B cell (primary cell): Measurements from ENCODE around the gene ZNF143. TPM values are rescaled to one million over a fixed set of nuclear protein-coding genes. Genes with fewer than 3 reads are reported as not detected.

Experiments
- ATAC-seq: fragments of 200-7000 bp; cut with Tn5 transposase; one replicate; pipeline ENCODE4 v1.10.0; 2021; ENCODE audit warnings: low read depth, mild to moderate bottlenecking, moderate number of reproducible peaks, moderate library complexity
- CTCF ChIA-PET: fragments of 350-600 bp; sonication (Branson Sonifier 250); formaldehyde crosslinking; loops from one replicate; lab custom pipeline; 2021; ENCODE audit warnings: antibody characterized with exemption, inconsistent platforms; lab: Charles Lee
- POLR2A ChIA-PET: fragments of 350-600 bp; sonication (Branson Sonifier 250); formaldehyde crosslinking; loops from one replicate; lab custom pipeline; 2021; ENCODE audit warnings: antibody characterized with exemption; lab: Charles Lee
- DNase-seq: peaks from one replicate; pipeline ENCODE4 v3.0.0; 2013
- H2AFZ ChIP-seq: 2 replicates; pipeline ENCODE4 v1.6.1; 2012; ENCODE audit warnings: mild to moderate bottlenecking, low read depth, low read length; ENCODE audit not compliant: insufficient read depth, poor library complexity, severe bottlenecking
- H3K27ac ChIP-seq, 2 donors: 1 replicate in 1 of 2; 2 replicates in 1 of 2; pipeline ENCODE4 v1.5.1; 2012 to 2013; ENCODE audit warnings: low read length in 2 of 2, mild to moderate bottlenecking in 2 of 2, moderate library complexity in 1 of 2
- H3K27me3 ChIP-seq, 4 experiments: fragments of 200-600 bp in 1 of 4; sonication (generic) in 1 of 4; replicated peaks in 1 of 4; 1 replicate in 2 of 4; 2 replicates in 2 of 4; pipeline versions ENCODE4 v1.6.1 to v1.7.0; 2013 to 2016; ENCODE audit warnings: low read length in 3 of 4, mild to moderate bottlenecking in 2 of 4, mixed read lengths in 1 of 4, moderate library complexity in 1 of 4; ENCODE audit not compliant: insufficient read depth in 4 of 4, control insufficient read depth in 3 of 4; ENCODE audit errors: control extremely low read depth in 1 of 4
- H3K36me3 ChIP-seq, 2 experiments: replicated peaks in 1 of 2; 1 replicate in 1 of 2; 2 replicates in 1 of 2; pipeline versions ENCODE4 v1.6.1 to v1.7.1; 2013; ENCODE audit warnings: low read length in 1 of 2; ENCODE audit not compliant: insufficient read depth in 2 of 2, control insufficient read depth in 1 of 2; ENCODE audit errors: control extremely low read depth in 1 of 2, extremely low read depth in 1 of 2
- H3K4me1 ChIP-seq, 2 donors: fragments of 200-600 bp in 1 of 2; sonication (generic) in 1 of 2; 1 replicate in 1 of 2; 2 replicates in 1 of 2; pipeline versions ENCODE4 v1.5.1 to v1.6.1; 2013 to 2017; ENCODE audit warnings: low read length in 2 of 2; ENCODE audit not compliant: control insufficient read depth in 2 of 2, insufficient read depth in 2 of 2
- H3K4me2 ChIP-seq: replicated peaks from 2 replicates; pipeline ENCODE3; 2012; ENCODE audit warnings: mild to moderate bottlenecking, low read depth, low read length; ENCODE audit not compliant: poor library complexity, severe bottlenecking
- H3K4me3 ChIP-seq, 5 experiments: fragments of 200-600 bp in 1 of 5; sonication (generic) in 1 of 5; 1 replicate in 3 of 5; 2 replicates in 2 of 5; pipeline versions ENCODE4 v1.5.1 to v1.7.0; 2011 to 2016; ENCODE audit warnings: low read length in 4 of 5, mild to moderate bottlenecking in 4 of 5, low read depth in 2 of 5, control low read depth in 1 of 5, moderate library complexity in 1 of 5; ENCODE audit not compliant: insufficient read depth in 1 of 5; ENCODE audit errors: control extremely low read depth in 1 of 5, extremely low read depth in 1 of 5
- H3K79me2 ChIP-seq: fragments of 200-600 bp; sonication (generic); one replicate; pipeline ENCODE4 v1.6.0; 2016; ENCODE audit warnings: low read length; ENCODE audit not compliant: control insufficient read depth, insufficient read depth
- H3K9ac ChIP-seq: fragments of 200-600 bp; sonication (generic); 2 replicates; pipeline ENCODE4 v1.6.1; 2017; ENCODE audit warnings: mild to moderate bottlenecking, low read length, moderate library complexity
- H3K9me3 ChIP-seq, 3 donors: one replicate each; pipeline versions ENCODE4 v1.6.1 to v1.7.1; 2013; ENCODE audit warnings: low read length in 2 of 3; ENCODE audit not compliant: control insufficient read depth in 2 of 3, insufficient read depth in 1 of 3; ENCODE audit errors: control extremely low read depth in 1 of 3
- H4K20me1 ChIP-seq: 2 replicates; pipeline ENCODE4 v1.6.0; 2012; ENCODE audit warnings: mild to moderate bottlenecking, low read length; ENCODE audit not compliant: insufficient read depth, control insufficient read depth, poor library complexity, severe bottlenecking
- H3K27ac Mint-ChIP-seq: one replicate; pipeline ENCODE4 v1.8.0; 2021; ENCODE audit warnings: mixed read lengths
- H3K27me3 Mint-ChIP-seq: one replicate; pipeline ENCODE4 v1.8.0; 2021; ENCODE audit warnings: mixed read lengths
- H3K4me1 Mint-ChIP-seq: one replicate; pipeline ENCODE4 v1.8.0; 2021; ENCODE audit warnings: mixed read lengths
- H3K4me3 Mint-ChIP-seq: one replicate; pipeline ENCODE4 v1.8.0; 2021; ENCODE audit warnings: mixed read lengths
- H3K9me3 Mint-ChIP-seq: one replicate; pipeline ENCODE4 v1.8.0; 2022; ENCODE audit warnings: mixed read lengths; ENCODE audit not compliant: insufficient read depth
- EZH2 ChIP-seq: IDR thresholded peaks from 2 replicates; pipeline ENCODE4 v1.6.1; 2012; ENCODE audit warnings: borderline replicate concordance, low read depth, mild to moderate bottlenecking, moderate library complexity, low read length; ENCODE audit not compliant: insufficient read depth, poor library complexity, severe bottlenecking
- WGBS: methylation state at CpG from one replicate; pipeline ENCODE4 v1.1.5; 2013; ENCODE audit warnings: missing lambda C conversion rate; ENCODE audit not compliant: insufficient coverage; 5-methylcytosine and 5-hydroxymethylcytosine counted together
- intact Hi-C: fragments of 100-400 bp; cut with micrococcal nuclease; formaldehyde crosslinking; loops from one replicate; pipeline ENCODE4 v1.10.0; 2022
- polyA plus RNA-seq: library from polyadenylated mRNA; depleted of rRNA; stranded (reverse); fragments of >200 nt; gene quantifications from 2 replicates; pipeline ENCODE4 v1.2.3, GENCODE V29; 2012
- total RNA-seq, 2 donors: library from RNA; stranded (reverse); fragments of 120-200 nt in 1 of 2; gene quantifications; 1 replicate in 1 of 2; 2 replicates in 1 of 2; pipeline versions ENCODE4 v1.2.3 to v1.2.4, GENCODE V29; 2013 to 2022
- TF ChIP-seq, protein P1 (sequence below): fragments of 200-600 bp; IDR thresholded peaks from one replicate; pipeline ENCODE4 v1.8.0; 2022; ENCODE audit warnings: antibody characterized with exemption, mild to moderate bottlenecking

ZNF143 gene
- total and polyA plus RNA-seq, 2 donors (not counting 1 experiment from before 2014, with no cell fraction given) = 35.7 to 54.9 TPM

DNA sequence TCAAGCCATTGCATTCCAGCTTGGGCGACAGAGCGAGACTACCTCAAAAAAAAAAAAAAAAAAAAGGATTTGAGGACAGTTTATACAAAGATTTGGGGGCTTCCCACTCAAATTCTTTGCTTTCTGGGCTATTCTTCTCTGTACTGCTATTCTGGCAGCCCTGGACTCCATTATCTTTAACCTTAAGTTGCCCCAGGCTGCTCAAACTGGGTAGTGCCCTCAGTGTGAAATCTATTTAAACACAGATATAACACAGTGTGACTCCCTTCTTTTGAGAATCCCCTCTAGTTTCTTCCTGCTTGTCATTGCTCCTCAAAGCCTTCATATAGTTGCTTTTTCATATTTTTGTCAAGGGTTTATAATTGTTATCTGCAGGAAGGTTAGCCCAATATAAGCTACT, 63.2 kb downstream of the ZNF143 start:
- Histone ChIP-seq H3K9ac (no peak overlapping the region), H4K20me1 (no peaks in the 10 kb centered on the region), H3K27me3 (no peaks in the 10 kb centered on the region), H2AFZ (no peak overlapping the region), H3K27ac (no peak overlapping the region), H3K9me3 (no peaks in the 10 kb centered on the region), H3K4me2 (no peak overlapping the region), H3K79me2 (no peaks in the 10 kb centered on the region), H3K4me1 (no peaks in the 10 kb centered on the region), H3K4me3 (no peak overlapping the region), H3K36me3 (peaks cover 7 to 28% of the 10 kb centered on the region in 2 experiments)
- no peak for TF ChIP-seq EZH2
- TF ChIP-seq, protein P1, sequence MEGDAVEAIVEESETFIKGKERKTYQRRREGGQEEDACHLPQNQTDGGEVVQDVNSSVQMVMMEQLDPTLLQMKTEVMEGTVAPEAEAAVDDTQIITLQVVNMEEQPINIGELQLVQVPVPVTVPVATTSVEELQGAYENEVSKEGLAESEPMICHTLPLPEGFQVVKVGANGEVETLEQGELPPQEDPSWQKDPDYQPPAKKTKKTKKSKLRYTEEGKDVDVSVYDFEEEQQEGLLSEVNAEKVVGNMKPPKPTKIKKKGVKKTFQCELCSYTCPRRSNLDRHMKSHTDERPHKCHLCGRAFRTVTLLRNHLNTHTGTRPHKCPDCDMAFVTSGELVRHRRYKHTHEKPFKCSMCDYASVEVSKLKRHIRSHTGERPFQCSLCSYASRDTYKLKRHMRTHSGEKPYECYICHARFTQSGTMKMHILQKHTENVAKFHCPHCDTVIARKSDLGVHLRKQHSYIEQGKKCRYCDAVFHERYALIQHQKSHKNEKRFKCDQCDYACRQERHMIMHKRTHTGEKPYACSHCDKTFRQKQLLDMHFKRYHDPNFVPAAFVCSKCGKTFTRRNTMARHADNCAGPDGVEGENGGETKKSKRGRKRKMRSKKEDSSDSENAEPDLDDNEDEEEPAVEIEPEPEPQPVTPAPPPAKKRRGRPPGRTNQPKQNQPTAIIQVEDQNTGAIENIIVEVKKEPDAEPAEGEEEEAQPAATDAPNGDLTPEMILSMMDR = no peak
- CTCF ChIA-PET = interaction anchor here (2.3 kb wide), 1 partner anchor 11 kb away, joined by 13 read pairs; no protein-coding TSS in a partner anchor
- Mint-ChIP-seq H3K4me3 (no peak overlapping the region), H3K9me3 (no peaks in the 10 kb centered on the region), H3K27ac (no peak overlapping the region), H3K27me3 (no peaks in the 10 kb centered on the region), H3K4me1 (no peaks in the 10 kb centered on the region)
- no peak for DNase-seq
- POLR2A ChIA-PET = no interaction called here
- ATAC-seq = no peak
- WGBS = 90% methylated on average over 2 of the region's 2 CpGs
- intact Hi-C loops = no loop called here

DNA sequence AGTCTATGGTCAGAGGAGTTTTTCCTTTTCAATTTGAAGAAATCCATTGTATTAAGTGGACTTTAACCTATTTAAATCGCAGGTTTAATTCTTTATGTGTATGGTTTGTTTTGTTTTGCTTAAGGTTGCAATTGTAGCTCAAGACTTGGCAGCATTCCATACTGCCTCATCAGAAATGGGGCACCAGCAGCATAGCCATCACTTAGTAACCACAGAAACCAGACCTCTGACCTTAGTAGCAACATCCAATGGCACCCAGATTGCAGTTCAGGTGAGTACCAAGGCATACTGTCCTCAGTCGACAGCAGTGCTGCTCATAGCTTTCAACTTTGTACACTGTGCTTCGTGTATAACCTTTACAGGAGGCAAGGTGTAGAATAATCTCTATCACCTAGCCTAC, 64.3 kb downstream of the ZNF143 start:
- Histone ChIP-seq H3K79me2 (no peaks in the 10 kb centered on the region), H3K9me3 (no peaks in the 10 kb centered on the region), H3K4me1 (no peaks in the 10 kb centered on the region), H3K36me3 (peaks cover 7 to 23% of the 10 kb centered on the region in 2 experiments), H2AFZ (no peak overlapping the region), H4K20me1 (no peaks in the 10 kb centered on the region), H3K4me2 (no peak overlapping the region), H3K9ac (no peak overlapping the region), H3K27me3 (no peaks in the 10 kb centered on the region), H3K4me3 (no peak overlapping the region), H3K27ac (no peak overlapping the region)
- no peaks in the 10 kb centered on the region for H3K27me3 Mint-ChIP-seq
- no peak for DNase-seq
- no peaks in the 10 kb centered on the region for H3K4me1 Mint-ChIP-seq
- intact Hi-C loops = no loop called here
- no peak for ATAC-seq
- CTCF ChIA-PET = interaction anchor here (1.3 to 2.3 kb wide), 2 partner anchors 10 to 19 kb away, joined by 3 to 13 read pairs; no protein-coding TSS in a partner anchor
- H3K9me3 Mint-ChIP-seq = no peaks in the 10 kb centered on the region
- POLR2A ChIA-PET = no interaction called here
- no peak overlapping the region for H3K27ac Mint-ChIP-seq
- TF ChIP-seq, protein P1 = no peak
- TF ChIP-seq EZH2 = no peak
- H3K4me3 Mint-ChIP-seq = no peak overlapping the region
- no CpG with 5 or more reads among the region's 3 CpGs for WGBS
